NCI-H69 (cell line): Measurements from ENCODE around the gene RBPJ.

Experiments
- DNase-seq: peaks from one replicate; lab custom pipeline; 2025; lab: John Stamatoyannopoulos, UW

Gene RBPJ

DNA sequence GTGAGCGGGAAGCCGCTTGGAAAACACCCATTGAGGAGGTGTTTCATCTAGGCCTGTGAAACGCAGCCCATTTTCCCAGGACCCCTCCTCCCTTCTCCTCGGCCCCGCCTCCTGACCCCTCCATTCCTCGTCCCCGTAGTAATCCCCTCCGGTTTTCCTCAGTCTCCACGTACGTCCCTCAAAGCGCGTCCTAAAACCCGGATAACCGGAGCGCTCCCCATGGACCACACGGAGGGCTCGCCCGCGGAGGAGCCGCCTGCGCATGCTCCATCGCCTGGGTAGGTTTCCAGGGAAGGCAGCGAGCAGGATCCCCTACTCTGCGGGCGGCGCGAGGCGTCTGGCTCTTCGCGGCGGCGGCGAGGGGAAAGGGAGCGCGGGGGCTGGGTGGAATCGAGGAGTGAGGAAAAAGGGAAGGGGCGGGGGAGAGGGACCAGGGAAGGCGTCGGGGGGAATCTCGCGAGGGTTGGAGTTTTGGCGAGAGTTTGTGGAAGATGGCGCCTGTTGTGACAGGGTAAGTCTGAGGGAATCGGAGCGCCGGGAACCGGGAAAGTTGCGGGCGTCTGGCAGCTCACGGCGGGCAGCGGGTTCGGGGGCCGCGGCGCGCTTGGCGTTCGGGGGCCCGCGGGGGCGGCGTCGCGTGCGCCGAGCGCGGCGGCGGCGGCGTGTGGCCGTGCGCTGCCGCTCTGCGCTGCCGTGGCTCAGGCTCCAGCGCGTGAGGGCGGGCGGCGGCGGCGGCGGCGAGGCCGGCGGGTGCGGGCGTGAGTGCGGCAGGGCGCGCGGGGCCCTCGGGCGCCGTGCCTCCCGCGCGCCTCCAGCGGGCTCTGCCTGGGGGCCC is at the start of gene RBPJ:
Gene RBPJ, plus strand, starts transcription at position 477 of the 835 bp plus-strand sequence. Its CDS starts 15 bp downstream, at position 492.
- DNase-seq, result peak; percentile 98

DNA sequence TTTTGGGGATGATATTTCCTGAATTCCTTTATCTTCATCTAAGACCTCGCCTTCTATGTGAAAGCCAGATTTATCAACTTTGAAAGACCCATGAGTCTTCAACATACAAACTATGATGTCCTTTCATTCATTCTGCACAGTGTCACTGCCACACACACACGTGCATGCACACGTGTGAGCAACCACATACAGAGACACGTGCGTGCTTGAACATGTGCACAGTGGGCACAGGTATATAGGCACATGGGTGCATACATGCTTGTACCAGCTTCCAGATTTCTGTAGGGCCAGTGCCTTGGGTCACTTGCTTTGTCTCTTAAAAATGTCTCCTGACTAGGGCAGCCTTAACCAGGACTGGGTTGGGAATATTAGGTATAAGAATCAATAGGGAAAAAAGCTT is 49.1 kb upstream of the RBPJ start:
- no peak for DNase-seq

DNA sequence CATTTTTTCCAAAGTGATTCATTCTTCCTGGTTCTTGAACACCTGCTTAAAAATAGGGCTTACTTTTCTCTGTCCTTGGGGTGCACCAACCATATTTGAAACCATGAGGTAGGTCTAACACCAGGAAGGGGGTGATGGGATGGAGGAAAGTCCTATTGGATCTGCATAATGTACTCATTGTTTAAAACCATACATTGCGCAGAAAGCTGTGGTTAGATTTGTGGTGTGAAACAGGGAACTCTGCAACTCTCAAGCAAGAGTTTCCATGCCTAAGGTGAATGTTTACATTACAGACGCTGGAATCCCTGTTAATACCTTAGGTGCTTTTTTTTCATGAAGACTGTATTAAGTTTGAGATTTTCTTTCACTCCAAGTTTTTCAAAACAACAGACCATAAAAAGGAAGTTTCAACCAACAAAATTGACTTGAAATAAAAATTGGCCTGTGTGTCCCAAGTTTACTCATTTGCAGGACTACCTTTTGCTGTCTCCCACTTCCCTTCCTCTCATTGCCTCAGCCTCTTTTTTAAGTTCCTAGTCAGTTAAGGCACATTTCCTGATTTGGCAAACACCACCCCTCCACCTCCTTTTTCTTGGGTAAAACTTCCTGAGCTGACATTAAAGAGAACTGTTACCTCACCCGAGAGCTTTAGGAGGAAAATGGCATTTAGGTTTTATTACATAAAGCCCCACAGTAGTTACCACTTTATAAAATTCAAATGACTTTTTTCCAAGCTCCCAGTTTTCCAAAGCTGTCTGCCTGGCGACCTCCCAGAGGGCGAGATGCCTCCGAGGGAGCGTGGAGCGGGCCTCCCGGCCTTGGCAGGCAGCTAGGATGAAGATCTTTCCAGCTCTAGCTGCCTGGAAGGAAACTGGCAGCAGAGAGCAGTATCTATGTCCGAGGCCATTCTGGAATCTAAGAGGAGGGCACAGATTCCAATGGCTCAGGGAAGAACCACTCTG is 47.9 kb upstream of the RBPJ start:
- DNase-seq, result no peak

DNA sequence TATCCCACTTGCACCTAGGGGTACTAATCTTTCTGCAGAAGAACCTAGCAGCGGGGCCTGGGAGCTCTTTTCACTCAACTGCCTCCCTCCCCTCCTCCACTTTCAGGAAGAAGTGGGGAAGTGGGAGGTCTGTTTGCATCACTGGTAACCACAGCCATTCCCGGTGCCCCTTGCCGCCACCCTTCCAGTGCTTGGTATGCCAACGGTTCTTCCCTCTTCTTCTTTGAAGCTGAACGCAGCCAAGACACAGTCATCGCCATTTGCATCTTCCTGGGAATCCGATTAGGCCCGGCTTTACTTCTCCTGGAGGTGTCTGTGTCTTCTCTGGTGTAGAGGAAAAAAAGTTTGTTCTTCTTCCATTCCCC is 47.2 kb upstream of the RBPJ start:
- no peak for DNase-seq

DNA sequence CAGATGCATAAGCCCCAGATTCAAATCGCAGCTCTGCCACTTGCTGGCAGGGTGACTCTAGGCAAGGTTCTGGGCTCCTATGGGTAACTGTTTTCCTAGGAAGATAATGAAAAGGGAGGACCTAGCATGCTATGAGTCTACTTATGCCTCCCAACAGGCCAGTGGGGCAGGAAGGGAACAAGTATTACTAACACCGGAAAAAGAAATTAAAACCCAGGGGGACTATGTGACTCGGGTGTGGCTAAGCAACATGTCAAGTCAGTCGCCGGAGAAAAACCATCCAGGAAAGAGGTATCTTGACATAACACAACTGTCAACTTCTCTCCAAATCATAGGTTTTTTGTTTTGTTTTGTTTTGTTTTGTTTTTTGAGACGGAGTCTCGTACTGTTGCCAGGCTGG is 45.5 kb upstream of the RBPJ start:
- DNase-seq, result no peak

DNA sequence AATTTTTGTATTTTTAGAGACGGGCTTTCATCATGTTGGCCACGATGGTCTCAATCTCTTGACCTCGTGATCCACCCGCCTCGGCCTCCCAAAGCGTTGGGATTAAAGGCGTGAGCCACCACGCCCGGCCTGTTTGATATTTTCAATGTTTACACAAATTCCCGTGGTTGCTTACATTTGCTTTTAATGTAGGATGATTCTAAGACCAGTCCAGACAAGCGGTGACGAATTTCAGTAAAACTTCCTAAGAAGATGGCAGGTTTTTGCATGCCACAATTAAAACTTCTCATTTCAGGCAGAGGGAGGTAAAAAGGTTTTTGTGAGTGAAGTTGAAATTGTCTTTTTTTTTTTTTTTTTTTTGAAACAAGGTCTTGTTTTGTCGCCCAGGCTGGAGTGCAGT is 41.4 kb upstream of the RBPJ start:
- DNase-seq, result no peak

DNA sequence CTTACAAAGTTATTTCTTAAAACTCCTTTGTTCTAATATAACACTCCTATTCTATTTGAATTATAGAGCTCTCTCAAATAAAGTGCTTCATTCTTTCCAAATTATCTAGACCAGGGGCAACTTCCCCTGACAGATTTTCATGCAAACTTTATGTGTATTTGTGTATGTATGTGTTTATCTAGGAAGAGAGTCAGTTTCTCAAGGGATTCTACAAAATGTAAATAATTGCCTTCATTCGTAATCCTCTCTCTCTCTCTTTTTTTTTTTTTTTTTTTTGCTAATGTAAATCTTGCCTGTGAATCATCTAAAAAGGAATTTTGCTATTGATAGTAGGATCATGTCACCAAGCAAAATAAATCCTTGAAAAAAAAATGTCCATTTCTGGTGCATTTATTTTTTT is 38.9 kb upstream of the RBPJ start:
- no peak for DNase-seq

DNA sequence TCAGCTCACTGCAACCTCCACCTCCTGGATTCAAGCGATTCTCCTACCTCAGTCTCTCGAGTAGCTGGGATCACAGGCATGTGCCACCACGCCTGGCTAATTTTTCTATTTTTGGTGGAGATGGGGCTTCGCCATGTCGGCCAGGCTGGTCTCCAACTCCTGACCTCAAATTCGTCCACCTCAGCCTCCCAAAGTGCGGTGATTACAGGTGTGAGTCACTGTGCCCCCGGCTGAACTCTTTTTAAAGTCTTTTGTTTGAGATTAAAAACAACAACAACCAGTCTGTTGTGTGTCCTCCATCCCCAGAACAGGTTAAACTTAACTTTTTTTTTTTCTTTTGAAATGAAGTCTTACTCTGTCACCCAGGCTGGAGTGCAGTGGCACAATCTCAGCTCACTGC is 36.3 kb upstream of the RBPJ start:
- no peak for DNase-seq

DNA sequence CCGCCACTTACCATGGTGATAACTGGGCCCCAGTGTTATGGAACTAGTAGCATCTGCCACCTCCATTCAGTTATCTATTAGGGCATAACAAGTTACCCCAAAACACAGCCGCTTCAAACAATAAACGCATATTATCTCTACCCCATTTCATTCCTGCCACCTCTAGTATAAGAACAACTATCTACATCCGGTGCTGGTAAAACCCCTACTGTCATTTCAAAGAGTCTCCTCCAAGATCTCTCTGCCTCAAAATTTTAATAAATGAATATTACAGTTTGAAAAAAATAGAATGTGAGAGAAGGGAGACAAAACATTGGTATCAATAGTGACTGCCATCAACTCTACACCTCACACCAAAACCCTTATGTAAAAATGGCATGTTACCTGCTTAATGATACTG is 35.5 kb upstream of the RBPJ start:
- DNase-seq, result no peak

DNA sequence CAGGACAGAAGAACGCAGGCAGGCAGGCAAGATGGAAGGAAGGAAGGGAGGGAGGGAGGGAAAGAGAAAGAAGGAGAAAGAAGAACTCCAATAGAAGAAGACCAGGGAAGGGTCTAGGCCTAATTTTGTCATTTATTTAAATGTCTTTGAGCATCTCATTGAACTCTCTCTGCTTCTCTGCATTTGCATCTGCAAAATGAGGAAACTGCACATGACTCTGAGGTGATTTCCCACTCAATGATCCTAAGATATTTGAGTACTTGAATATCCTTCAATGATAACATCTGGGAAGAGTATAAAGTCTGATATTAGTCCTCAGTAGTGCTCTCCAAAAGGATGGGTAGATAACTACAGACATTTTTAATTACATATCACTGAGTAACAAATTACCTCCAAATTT is 33.1 kb upstream of the RBPJ start:
- no peak for DNase-seq

DNA sequence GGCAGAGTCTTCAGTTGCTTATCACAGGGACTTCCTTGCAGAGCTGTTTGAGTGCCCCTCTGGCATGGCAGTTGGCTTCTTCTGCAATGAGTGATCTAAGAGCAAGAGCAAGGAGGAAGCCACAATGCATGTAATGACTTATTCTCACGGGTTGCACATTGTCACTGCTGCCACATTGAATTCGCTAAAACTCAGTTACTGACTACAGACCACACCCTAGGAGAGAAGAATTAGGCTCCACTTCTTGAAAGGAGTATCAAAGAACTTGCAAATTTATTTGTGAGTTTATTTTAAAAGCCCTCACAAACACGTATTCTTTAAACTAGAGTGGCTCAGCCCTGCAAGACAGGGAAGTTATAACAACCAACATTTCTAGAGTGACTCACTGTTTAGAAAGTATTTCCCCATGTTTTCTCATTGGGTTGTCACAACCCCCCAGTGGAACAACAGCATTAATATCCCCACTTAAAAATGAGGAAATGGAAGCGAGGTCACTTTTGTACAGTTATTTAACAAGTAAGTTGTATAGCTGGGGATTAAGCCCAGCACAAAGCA is 32.4 kb upstream of the RBPJ start:
- DNase-seq, result no peak

DNA sequence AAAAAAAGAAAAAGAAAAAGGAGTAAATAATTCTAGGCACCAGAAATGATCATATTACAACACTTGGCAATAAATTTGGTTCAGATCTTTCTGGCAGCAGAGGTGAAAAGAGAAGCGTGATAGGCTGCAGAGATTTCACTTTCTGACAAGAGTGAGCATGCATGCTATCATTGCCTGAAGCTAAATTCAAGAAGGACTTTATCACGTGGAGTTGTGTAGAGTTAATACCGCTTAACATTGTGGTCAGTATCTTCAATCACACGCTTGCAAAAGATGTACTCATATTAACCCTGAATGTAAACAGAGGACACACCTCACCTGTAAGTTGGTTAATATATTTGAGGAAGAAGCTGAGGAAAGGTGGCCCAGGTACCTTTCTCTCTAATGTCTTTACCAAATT is 31.4 kb upstream of the RBPJ start:
- DNase-seq, result no peak

DNA sequence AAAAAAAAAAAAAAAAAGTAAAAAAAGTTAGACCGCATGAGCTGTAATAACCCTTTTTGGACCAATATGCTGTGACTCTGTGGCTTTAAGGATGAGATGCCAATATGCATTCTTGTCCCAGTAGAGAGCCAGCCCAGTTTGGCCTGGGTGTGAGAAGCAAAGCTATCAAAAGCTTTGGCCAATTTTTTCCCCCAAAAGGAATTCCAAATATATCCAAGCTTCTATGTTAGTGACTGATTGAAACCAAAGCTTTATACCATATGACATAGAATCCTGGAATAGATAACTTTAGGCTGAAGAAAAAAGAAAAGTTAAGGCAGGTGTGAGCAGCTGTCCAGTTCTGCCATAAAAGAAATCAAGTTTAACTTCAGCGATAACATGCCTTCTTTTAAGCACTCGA is 30.5 kb upstream of the RBPJ start:
- no peak for DNase-seq

DNA sequence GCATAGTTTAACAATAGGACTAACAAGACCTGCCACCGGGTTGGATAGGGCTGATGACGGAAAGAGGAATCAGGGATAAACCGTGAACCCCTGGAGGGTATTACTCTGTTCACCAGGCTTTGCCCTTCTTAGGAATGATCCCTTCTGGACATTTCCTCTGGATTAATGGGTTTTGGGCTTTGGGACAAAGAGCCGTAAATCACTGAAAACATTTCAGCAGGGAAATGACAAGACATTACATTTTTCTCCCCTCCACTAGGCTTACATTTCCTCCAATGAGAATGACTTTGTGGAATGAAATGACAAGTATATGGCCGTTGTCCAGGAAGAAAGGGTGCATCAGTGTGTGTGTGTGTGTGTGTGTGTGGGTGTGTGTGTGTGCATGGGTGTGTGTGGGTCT is 25.9 kb upstream of the RBPJ start:
- DNase-seq, result no peak

DNA sequence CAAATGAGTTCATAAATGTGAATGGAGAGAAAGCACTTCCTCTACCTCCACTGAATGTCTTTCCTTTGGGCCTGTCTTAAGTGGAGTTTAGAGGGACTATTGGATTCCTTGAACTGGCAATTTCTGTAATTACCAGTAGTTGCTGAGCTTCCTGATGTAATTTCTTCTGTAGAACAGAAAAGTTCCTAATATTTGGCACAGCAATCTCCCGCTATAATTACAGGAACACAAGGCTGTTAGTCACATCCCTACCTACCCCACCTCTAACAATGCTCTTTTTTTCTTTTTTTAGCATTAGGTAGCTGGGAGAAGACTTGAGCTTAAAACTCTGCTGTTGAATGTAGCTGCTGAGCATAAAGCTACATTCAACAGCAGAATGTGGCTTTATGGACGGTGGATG is 24.8 kb upstream of the RBPJ start:
- no peak for DNase-seq

DNA sequence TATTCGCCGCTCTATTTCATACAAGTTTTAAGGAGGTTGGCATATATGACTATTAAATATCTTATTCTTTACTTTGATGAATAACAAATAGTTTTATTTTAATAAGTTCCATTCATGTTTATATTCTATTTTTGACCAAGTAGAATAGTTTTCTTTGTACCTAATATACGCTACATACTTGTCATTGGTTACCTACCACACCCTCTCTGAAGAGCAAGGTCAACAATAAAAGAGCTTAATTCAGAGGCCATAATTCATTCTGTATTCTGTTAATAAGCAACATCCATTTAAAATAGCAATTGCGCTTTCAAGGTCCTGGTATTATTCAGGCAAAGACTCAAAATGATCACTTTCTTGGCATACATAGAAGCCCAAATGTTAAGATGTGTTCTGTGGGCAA is 24.3 kb upstream of the RBPJ start:
- DNase-seq, result no peak

DNA sequence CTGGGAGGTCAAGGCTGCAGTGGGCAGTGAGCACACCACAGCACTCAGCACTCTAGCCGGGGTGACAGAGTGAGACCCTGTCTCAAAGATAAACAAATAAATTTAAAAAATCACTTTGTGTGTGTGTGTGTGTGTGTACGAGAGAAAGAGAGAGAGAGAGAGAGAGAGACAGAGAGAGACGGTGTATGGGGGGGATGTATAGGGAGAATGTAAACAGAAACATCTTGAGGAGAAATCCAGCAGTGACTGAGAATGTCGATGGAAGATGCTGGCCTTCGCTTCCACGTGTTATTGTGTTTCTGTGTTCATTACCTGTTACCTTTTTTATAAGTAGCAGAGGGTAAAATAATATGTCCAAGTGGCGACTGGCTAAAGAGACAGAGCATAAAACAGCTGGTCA is 23.6 kb upstream of the RBPJ start:
- no peak for DNase-seq

DNA sequence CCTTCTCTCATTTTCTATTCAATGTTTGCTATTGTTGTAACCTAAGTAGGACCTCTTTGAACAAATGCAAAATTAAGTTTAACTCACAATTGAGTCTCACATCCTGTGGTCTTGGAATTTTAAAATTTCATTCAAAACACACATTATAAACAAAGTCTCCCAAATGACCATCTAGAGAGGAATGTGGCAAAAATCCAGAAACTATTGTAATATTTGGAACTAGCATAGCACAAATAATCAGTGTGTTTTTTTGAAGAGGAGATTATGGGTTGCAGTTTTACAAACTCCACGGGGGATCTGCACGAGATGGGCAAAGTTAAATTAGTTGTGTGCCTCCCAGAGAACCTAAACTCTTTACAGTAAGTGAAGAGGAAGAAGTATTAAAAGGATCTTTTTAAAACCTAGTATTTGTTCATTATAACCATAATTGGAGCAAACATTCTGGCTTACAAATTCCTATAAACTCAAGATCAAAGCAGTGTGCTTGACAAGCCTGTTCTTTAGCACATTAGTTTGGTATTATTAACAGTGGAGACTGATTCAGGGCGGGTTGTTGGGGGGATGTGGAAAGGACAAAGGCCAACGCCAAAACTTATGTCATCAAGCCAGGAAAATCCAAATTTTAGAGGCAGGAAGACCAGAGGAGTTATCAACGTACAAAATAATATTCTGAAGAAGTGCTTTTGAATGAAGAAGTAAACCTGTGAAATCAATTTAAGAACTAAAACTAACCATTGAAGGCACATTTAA is 22.4 kb upstream of the RBPJ start:
- DNase-seq, result peak; percentile 7

DNA sequence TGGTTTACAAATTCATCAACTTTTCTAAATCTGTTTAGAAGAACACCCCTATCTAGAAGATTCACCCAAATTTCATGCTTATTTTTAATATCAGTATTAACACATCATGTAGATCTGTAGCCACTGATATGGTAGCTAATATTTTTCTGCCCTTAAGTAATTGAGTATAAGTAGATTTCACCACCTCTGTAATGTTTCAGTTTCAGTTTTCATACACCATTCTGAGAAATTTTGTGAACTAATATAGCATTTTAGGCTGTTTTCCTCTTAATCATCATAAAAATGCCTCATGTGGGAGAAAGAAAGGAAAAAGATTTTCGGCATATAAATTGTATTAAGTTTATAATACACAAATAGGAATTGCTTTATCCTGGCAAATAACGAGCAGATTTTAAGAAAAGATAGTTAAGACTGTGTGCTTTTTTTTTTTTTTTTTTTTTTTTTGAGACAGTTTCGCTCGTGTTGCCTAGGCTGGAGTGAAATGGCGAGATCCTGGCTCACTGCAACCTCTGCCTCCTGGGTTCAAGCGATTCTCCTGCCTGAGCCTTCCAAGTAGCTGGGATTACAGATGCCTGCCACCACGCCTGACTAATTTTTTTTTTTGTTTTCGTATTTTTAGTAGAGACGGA is 21.4 kb upstream of the RBPJ start:
- no peak for DNase-seq

DNA sequence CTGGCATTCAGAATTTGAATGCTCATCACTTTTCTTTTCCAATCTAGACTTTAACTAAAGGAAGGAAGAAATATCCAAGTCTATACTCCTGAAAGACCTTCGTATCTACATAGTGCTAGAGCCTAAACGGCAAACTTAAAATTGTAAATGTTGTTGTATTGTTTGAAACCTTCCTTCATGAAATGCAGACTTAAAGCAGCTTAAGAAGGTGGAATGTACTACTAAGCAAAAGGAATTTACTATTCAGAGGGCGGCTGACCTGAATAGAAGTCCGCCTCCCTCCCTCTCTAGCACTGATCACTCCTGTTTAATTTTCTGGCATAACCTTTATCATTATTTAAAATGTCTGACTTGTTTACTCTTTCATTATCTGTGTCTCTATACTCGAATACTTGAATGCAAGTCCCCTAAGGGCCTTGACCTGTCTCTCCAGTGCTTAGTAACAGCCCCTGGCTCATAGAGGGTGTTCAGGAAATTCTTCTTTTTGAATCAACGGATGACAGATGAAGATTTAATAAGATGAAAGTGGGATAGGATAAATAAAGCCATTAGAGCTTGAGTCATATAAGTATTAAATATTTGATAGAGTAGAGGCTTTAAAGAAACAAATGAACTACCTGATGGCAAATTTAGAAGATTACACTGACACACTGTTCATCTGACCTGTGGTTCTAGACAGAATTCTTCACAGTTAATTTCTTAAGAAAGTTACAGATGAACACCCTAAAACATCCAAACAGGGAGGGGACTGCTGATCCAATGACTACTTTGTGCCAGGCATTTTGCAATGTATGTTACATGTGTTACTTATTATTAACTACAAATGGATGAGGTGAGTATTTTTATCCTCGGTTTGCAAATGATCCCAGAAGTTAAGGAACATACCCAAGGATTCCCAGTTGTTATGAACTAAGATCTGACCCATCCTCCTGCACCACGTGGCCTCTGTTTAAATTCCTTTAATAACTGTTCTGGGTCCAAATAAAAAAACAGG is 20.2 kb upstream of the RBPJ start:
- DNase-seq, result peak; percentile 56
